ENCODE data around the gene MLLT3. TPM values are rescaled to one million over a fixed set of nuclear protein-coding genes. Genes with fewer than 3 reads are reported as not detected.

The MLLT3 gene
- total and polyA plus RNA-seq, 10 donors: 2.8 to 15.2 (median 10.6) TPM

DNA sequence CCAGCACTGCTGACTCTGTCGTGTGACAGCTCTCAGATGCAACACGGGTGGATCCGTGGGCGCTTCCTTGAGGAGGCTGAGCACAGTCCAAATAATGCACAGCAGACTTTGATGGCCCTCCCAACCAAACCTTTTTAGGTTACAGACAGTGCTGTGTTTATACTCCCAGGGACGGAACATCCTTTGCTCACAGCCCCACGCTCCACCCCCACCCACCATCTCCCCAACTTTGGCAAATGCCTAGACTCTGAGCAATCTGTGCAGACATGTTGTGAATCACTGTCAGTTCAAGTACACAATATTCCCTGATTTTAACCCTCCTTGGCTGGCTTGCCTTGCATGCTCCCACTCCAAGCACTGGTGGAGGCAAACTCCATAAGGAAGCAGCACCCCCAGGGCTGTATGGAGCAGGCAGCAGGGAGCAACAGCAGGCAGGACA, 324.6 kb downstream of the MLLT3 start:
- intact Hi-C loops (cut with DNase I; ENCODE audit: low total_unique reads): no loop called here
- no peak for DNase-seq
- H3K4me1 ChIP-seq: no peaks in the 10 kb centered on the region
- H3K9me3 ChIP-seq: no peaks in the 10 kb centered on the region
- TF ChIP-seq POLR2A (IDR thresholded peaks at IDR 0.05): no peak
- no peak overlapping the region for H3K27ac ChIP-seq
- WGBS, 5 donors: 66 to 74% (median 73%) methylated on average over 5 to 6 of the region's 6 CpGs
- H3K4me3 ChIP-seq: no peak overlapping the region
- H3K36me3 ChIP-seq: no peaks in the 10 kb centered on the region
- H3K27me3 ChIP-seq (replicated peaks in 1 of 7): no peaks in the 10 kb centered on the region

DNA sequence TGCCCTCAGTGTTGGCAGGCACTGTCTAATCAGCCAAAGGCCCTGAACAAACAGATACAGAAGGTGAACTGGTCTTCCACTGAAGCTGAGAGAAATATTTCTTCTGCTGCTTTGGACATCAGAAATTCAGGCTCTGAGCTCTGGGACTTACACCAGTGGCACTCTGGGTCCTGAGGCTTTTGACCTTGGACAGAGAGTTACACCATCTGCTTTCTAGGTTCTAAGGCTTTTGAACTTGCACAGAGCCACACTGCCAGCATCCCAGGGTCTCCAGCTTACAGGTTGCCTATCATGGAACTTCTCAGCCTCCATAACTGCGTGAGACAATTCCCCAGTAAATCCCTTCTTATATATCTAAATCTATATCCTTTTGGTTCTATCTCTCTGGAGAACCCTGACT, 326.7 kb downstream of the MLLT3 start:
- no peaks in the 10 kb centered on the region for H3K4me1 ChIP-seq
- TF ChIP-seq CTCF (IDR thresholded peaks at IDR 0.05 in 8 of 11, conservative IDR thresholded peaks at IDR 0.05 in 3 of 11) (no peak), POLR2AphosphoS5 (IDR thresholded peaks at IDR 0.05) (no peak), POLR2A (IDR thresholded peaks at IDR 0.05) (no peak)
- intact Hi-C loops (cut with DNase I; ENCODE audit: low total_unique reads): no loop called here
- 87 to 97% (median 93%) methylated on average over 1 of the region's 1 CpG for WGBS, 5 donors
- H3K4me3 ChIP-seq: no peak overlapping the region
- no peak for DNase-seq
- H3K36me3 ChIP-seq: no peaks in the 10 kb centered on the region
- H3K27ac ChIP-seq: no peak overlapping the region
- H3K27me3 ChIP-seq (replicated peaks in 1 of 7): no peaks in the 10 kb centered on the region
- H3K9me3 ChIP-seq: no peaks in the 10 kb centered on the region

DNA sequence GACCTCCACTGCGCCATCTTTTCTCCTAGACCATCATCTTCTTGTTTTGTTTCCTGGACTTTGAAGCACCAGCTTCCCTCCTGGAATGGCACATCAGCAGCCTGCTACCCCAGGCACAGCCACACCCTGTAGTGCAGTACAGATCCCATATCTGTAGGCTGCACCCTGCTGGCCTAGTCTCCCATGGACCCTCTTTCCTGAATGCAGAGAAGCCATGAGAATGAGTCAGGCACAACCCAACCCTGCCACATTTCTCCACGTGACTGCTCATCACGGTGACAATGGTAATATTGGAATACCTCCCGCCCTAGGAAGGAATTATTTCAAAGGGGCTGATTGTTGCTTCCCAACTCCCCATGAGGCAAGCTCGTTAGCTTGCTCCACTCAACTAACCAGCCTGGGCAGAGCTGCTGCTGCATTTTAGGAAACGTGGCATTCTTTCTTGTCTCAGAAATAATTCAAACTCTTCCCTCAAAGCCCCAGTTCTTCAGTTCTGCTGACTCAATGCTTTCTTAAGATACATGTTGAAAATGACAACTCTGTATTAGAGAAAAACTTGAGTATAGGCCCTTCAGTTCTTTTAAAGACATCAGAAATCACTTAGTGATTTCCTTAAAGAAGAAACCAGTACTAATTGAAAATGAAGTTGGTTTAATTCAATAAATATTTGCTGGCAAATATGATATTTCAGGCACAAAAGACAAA, 328.1 kb downstream of the MLLT3 start:
- no peak for DNase-seq
- WGBS, 5 donors: 79 to 94% (median 86%) methylated on average over 6 of the region's 6 CpGs
- Histone ChIP-seq H3K4me3 (no peak overlapping the region), H3K27ac (no peak overlapping the region), H3K27me3 (replicated peaks in 1 of 7) (no peaks in the 10 kb centered on the region), H3K9me3 (no peaks in the 10 kb centered on the region), H3K4me1 (no peaks in the 10 kb centered on the region), H3K36me3 (no peaks in the 10 kb centered on the region)
- TF ChIP-seq CTCF (IDR thresholded peaks at IDR 0.05 in 8 of 11, conservative IDR thresholded peaks at IDR 0.05 in 3 of 11): no peak
- no peak for TF ChIP-seq POLR2A (IDR thresholded peaks at IDR 0.05)
- TF ChIP-seq POLR2AphosphoS5 (IDR thresholded peaks at IDR 0.05): no peak
- intact Hi-C loops (cut with DNase I; ENCODE audit: low total_unique reads): no loop called here

DNA sequence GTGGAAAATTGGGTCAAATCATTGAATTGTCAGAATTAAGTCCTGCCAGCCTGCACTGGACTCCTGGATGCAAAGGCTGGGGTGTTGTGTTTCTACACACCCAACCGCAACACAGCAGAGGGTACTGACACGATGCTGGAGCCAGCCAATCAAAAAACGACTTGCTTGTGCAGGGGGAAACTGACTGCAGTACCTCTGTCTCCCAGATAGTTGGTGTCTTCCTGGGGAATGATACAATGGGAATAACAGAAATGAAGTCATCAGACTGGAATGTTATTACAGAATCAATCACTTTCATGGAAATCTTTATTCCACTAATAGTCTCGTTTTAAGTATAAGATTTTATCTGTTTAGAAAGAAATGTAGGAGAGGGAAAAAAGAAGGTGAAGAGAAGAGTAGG, 330.3 kb downstream of the MLLT3 start:
- H3K36me3 ChIP-seq: no peaks in the 10 kb centered on the region
- WGBS, 5 donors: 64 to 83% (median 74%) methylated on average over 4 of the region's 4 CpGs
- DNase-seq: no peak
- TF ChIP-seq POLR2A (IDR thresholded peaks at IDR 0.05) (no peak), POLR2AphosphoS5 (IDR thresholded peaks at IDR 0.05) (no peak), CTCF (IDR thresholded peaks at IDR 0.05 in 8 of 11, conservative IDR thresholded peaks at IDR 0.05 in 3 of 11) (no peak)
- H3K27ac ChIP-seq: no peak overlapping the region
- intact Hi-C loops (cut with DNase I; ENCODE audit: low total_unique reads): no loop called here
- no peaks in the 10 kb centered on the region for H3K27me3 ChIP-seq (replicated peaks in 1 of 7)
- no peak overlapping the region for H3K4me3 ChIP-seq
- H3K4me1 ChIP-seq: no peaks in the 10 kb centered on the region
- H3K9me3 ChIP-seq: peaks cover 0 to 4% (median 0%) of the 10 kb centered on the region in 8 donors

Small RNAs within 50 kb of the gene (microRNA-seq; reads per million reads assigned to microRNA genes)
- gene MIR4473 (2.5 to 3.2 (median 3.1) reads per million in 3 donors), gene MIR4474 (0.35 to 1.1 (median 0.85) reads per million in 3 donors)

Small RNAs within 50 kb of the gene (small RNA-seq; reads per million reads assigned to genes)
- 0 to 0.12 (median 0.03) reads per million in 4 donors for gene MIR4473
- 0 reads per million in 4 donors for gene MIR4474
- gene RNU4-26P: 0 reads per million in 4 donors

Other genes starting within 250 kb of the MLLT3 start
- gene FOCAD, start 61.8 kb upstream of the MLLT3 start, total RNA-seq: 10 to 100 TPM; 10.8 to 33.2 (median 23.7) TPM
- 1 to 10 TPM; 3.0 to 3.7 (median 3.0) TPM for gene FOCAD, start 61.8 kb upstream of the MLLT3 start, polyA plus RNA-seq

Measured in spleen (tissue), 11 donors.